RWPE1 (cell line): ENCODE results near the gene ANO5.

Experiments
- CTCF ChIA-PET: fragments of 350-600 bp; sonication (Branson Sonifier 250); formaldehyde crosslinking; extraction: SDS; loops from one replicate; lab custom pipeline; 2021; lab: Yijun Ruan, JAX
- POLR2A ChIA-PET: fragments of 400-600 bp; formaldehyde crosslinking; extraction: SDS; loops from one replicate; lab custom pipeline; 2020; ENCODE audit warnings: antibody characterized with exemption; ENCODE audit not compliant: low non-redundant PET; lab: Yijun Ruan, JAX
- DNase-seq: peaks from one replicate; pipeline ENCODE4 v3.0.0; 2012; ENCODE audit warnings: low spot score
- H3K27ac ChIP-seq: fragments of 450-650 bp; 2 replicates; pipeline ENCODE4 v1.5.1; 2017
- TF ChIP-seq, protein P1 (sequence below): fragments of 450-650 bp; conservative IDR thresholded peaks from 2 replicates; pipeline ENCODE4 v1.5.1; 2017; ENCODE audit warnings: low read depth, mild to moderate bottlenecking

Gene ANO5

DNA sequence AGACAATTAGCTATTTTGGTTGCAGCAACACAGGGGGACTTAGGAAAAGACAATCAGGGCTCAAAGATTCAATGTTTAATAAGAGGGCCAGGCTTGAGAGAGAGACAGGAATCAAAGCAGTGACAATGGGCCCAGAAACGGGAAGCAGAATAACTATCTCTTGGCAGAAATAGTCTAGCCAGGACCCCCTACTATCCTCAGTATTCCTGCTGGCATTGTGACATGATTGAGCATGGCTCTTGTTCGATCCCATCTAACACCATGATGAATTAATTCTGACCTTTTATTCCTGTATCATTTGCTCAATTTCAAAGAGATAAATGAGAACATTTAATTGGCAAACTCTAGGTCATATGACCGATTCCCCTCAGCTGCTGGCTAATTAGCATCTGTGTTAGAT lies 12.8 kb upstream of the ANO5 start:
- no peak for DNase-seq
- H3K27ac ChIP-seq, result no peak overlapping the region
- ChIA-PET POLR2A (no interaction called here), CTCF (no interaction called here)
- TF ChIP-seq, protein P1, sequence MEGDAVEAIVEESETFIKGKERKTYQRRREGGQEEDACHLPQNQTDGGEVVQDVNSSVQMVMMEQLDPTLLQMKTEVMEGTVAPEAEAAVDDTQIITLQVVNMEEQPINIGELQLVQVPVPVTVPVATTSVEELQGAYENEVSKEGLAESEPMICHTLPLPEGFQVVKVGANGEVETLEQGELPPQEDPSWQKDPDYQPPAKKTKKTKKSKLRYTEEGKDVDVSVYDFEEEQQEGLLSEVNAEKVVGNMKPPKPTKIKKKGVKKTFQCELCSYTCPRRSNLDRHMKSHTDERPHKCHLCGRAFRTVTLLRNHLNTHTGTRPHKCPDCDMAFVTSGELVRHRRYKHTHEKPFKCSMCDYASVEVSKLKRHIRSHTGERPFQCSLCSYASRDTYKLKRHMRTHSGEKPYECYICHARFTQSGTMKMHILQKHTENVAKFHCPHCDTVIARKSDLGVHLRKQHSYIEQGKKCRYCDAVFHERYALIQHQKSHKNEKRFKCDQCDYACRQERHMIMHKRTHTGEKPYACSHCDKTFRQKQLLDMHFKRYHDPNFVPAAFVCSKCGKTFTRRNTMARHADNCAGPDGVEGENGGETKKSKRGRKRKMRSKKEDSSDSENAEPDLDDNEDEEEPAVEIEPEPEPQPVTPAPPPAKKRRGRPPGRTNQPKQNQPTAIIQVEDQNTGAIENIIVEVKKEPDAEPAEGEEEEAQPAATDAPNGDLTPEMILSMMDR, result no peak

GRCh38 chr11:22189660-22190059 lies 3.2 kb upstream of the ANO5 start:
- TF ChIP-seq, protein P1, result no peak
- ChIA-PET POLR2A (no interaction called here), CTCF (interaction anchor here (0.7 kb wide), 1 partner anchor 1865 kb away, joined by 3 read pairs; no protein-coding TSS in a partner anchor)
- DNase-seq, result no peak
- no peak overlapping the region for H3K27ac ChIP-seq

GRCh38 chr11:22190827-22191463 lies 1.9 kb upstream of the ANO5 start:
- TF ChIP-seq, protein P1, result no peak
- H3K27ac ChIP-seq, result no peak overlapping the region
- DNase-seq, result no peak
- ChIA-PET POLR2A (no interaction called here), CTCF (no interaction called here)

DNA sequence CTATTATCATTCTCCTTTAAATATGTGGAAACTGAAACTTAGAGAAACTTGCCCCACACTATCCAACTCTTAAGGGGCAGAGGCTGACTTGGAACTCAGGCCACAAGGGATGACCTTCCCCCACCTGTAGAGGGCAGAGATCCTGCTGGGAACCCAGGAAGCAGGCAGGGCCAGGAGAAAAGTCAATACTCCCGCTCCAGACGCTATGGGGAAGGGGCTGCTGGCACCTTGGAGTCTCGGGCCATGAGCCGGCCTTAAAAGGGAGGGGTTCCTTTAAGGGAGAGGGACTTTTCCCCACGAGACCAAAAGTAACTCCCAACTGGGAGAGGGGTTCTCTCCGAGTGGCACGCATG lies 620 bp upstream of the ANO5 start:
- no peak for DNase-seq
- TF ChIP-seq, protein P1, result no peak
- CTCF ChIA-PET, result no interaction called here
- POLR2A ChIA-PET, result no interaction called here
- no peak overlapping the region for H3K27ac ChIP-seq

DNA sequence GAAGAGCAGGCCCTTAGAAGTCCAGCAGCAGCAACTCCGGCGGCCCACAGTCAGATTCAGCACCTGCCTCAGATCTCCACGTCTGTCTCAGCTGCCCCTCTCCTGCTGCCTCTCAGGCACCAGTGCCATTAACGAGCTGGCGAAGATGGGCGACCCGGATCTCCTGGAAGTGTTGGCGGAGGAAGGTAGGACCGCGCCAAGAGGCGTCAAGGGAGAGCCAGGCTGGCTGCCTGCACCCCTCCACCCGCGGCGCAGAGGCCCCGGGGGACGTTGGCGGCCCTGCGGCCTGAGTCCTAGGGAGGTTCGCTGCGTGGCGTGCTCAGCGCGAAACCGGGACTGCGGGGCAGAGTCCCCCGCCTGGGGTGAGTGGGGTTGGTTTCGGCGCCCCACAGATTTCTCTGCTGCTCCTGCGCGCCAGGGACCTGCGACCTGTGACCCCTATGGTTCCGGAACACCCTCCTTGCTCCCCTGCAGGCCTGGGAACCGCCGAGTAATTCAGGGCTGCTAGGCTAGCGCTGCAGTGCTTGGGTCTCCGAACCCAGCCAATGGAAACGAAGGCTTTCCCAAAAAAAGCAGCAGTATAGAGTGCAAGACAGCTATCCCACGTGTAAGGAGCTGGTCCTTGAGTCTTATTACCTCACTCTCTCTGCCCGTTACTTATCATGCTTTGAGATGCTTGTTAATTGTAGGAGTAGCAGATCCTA lies 615 bp downstream of the ANO5 start:
- TF ChIP-seq, protein P1, result no peak
- ChIA-PET POLR2A (no interaction called here), CTCF (interaction anchor here (0.8 to 1.1 kb wide), 2 partner anchors 28 to 1081 kb away, joined by 3 to 4 read pairs; no protein-coding TSS in a partner anchor)
- no peak for DNase-seq
- H3K27ac ChIP-seq, result no peak overlapping the region

- ChIA-PET CTCF (no interaction called here), POLR2A (no interaction called here)
- TF ChIP-seq, protein P1, result no peak
- no peak for DNase-seq
- no peak overlapping the region for H3K27ac ChIP-seq
These were observed 1.4 kb downstream of the ANO5 start for GRCh38 chr11:22194306-22194705.
